HG03469 (cell line): ENCODE data around the gene HSPA2.
"Not testable (repeated sequence)": the region's sequence is repeated elsewhere in the genome, so short reads cannot be mapped to it uniquely, and the experiment has no call there.

Source experiments
- ATAC-seq: cut with Tn5 transposase; IDR thresholded peaks from one replicate; pipeline ENCODE4 v1.9.1; 2021; ENCODE audit warnings: mild to moderate bottlenecking, moderate library complexity, moderate number of reproducible peaks; ENCODE audit not compliant: unreplicated experiment

The HSPA2 gene

DNA sequence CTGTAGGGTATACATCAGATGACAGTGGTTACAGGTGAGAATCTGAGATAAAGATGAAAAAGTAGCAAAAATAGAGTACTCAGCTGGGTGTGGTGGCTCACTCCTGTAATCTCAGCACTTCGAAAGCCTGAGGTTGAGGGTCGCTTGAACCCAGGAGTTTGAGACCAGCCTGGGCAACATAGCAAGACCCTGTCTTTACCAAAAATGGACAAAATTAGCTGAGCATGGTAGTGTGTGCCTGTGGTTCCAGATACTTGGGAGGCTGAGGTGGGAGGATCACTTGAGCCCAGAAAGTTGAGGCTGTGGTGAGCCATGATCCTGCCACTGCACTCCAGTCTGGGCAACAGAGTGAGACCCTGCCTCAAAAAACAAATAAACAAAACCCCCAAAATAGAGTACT, 17.7 kb downstream of the HSPA2 start:
- not testable (repeated sequence) for ATAC-seq

- no peak for ATAC-seq
Observed at GRCh38 chr14:64561631-64562030, 21.1 kb downstream of the HSPA2 start.

DNA sequence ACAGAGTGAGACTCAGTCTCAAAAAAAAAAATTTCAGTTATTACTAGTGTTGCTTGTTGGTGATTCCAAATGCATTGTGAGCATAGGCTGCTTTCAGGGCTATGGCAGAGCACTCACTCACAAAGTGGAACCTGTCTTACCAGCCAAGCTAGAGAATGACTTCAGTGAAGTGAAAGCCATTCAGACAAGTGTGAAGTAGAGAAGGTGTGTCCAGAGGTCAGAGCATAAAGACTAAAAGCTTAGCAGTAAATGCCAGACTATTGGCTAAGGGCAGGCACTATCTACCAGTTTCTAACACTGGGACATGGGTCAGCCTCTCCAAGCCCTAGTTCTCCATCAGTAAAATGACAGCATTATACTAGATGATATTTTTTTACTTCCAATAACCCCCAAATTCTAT, 21.9 kb downstream of the HSPA2 start:
- ATAC-seq = no peak

DNA sequence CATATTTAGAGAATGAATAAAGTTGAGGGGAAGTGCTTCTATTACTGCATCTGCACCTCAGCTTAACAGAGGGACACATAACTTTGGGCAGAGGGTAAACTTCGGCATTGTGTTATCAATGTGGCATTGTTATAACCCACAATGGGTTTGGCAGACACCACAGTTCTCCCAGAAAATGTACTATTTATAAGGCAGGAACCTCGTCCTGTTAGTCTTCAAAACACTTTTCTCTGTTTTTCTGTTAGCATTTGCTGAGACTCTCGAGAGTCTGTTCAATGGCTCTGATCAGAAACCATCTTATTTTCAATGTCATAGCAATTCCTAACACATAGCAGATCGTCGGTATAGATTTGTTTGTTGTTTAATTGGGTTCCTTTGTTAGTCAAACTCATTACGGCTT, 23.2 kb downstream of the HSPA2 start:
- no peak for ATAC-seq

GRCh38 chr14:64566651-64567122, 26.1 kb downstream of the HSPA2 start:
- ATAC-seq = no peak

- ATAC-seq = no peak
Observed at GRCh38 chr14:64569138-64569631, 28.6 kb downstream of the HSPA2 start.

GRCh38 chr14:64569646-64570045, 29.1 kb downstream of the HSPA2 start:
- ATAC-seq = not testable (repeated sequence)

GRCh38 chr14:64572386-64573104, 32.0 kb downstream of the HSPA2 start:
- ATAC-seq = no peak

- no peak for ATAC-seq
Observed at GRCh38 chr14:64573109-64573508, 32.6 kb downstream of the HSPA2 start.

- no peak for ATAC-seq
Observed at GRCh38 chr14:64574371-64575107, 34.0 kb downstream of the HSPA2 start.

DNA sequence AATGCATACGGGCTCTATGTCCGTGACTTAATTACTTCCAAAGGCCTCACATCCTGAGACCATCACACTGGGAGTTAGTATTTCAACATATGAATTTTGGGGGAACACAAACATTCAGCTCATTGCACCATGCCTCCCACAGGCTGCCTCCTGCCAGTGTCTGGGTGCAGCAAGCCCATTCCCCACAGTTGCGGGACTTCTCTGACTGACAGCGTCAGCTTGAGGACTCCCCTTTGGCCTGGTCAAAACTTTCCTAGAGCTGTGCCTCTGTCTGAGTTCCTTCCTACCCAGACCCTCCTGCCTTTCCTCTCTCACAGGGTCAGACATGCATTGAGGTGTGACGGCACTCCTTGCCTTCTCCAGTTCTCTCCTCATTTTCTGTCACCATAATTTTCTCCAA, 36.7 kb downstream of the HSPA2 start:
- no peak for ATAC-seq

DNA sequence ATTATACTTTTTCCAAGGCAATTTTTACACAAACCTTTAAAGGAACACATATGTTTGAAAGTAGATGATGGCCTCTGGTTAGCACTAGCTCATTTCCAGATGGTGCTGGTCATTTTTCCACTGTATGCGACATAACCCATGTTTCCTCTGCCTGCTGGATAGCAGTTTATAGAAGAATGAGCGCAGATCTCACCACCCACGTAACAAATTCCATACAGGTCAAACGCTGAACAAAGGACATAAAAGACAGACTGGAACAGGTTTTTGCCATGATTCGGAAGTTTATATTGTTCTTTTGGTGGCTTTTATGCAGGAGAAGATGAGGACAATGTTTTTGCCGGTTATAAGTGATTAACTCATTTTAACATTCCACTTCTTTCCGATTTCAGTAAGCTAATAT, 39.9 kb downstream of the HSPA2 start:
- no peak for ATAC-seq

DNA sequence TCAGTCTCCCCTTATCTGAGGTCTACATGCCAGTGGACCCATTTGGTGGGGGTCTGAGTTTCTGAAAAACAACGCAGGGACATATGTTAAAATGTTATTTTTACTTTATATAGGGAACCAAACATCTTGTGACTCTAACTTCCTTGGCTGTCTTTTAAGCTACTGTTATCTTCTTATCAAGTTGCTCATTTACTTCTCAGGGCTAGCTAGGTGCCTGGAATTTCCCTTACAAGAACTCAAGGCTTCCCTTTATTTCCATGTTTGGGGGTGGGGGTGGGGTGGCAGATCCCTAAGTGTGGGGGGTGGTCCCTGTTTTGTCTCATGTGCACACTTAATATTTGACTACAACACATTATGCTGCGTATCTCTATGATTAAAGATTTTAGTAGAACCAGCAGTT, 40.8 kb downstream of the HSPA2 start:
- ATAC-seq = no peak

- ATAC-seq = no peak
Observed at GRCh38 chr14:64581817-64582216, 41.3 kb downstream of the HSPA2 start.

DNA sequence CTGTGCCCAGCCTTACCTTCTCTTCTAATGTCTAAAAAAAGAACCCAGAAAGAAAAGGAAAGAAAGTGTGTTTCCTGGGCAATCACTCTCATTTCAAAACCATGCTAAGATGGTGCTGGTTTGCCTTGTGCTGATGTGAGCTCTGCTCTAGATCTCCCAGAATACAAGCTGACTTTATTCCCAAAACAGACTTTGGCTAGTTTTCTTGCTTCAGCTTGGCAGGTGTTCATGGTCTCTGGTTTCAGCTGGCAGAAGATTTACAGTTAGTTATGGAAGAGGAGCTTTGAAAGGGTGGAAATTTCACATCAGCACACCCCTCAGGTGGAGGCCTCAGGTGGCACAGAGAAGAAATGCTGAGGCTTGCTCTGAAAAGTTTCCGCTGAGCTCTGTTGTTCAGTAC, 43.6 kb downstream of the HSPA2 start:
- ATAC-seq = no peak

- ATAC-seq = no peak
Observed at GRCh38 chr14:64591809-64592208, 51.3 kb downstream of the HSPA2 start.
